Fibroblast of lung (primary cell): ENCODE results near the gene RIF1. TPM values are rescaled to one million over a fixed set of nuclear protein-coding genes. Genes with fewer than 3 reads are reported as not detected.

ENCODE experiments used
- DNase-seq, 2 donors: peaks; one replicate each; pipeline versions ENCODE4 v3.0.0 to v3.0.0-alpha.2; 2010; ENCODE audit warnings: low read depth in 2 of 2
- H2AFZ ChIP-seq: 2 replicates; pipeline ENCODE4 v1.5.1; 2012; ENCODE audit warnings: low read length, control low read depth, inconsistent platforms
- H3K27ac ChIP-seq: 2 replicates; pipeline ENCODE4 v1.5.1; 2011; ENCODE audit warnings: low read length, control low read depth; ENCODE audit not compliant: insufficient read depth
- H3K27me3 ChIP-seq: 2 replicates; pipeline ENCODE4 v1.5.1; 2011; ENCODE audit warnings: mild to moderate bottlenecking, low read length; ENCODE audit not compliant: control insufficient read depth, insufficient read depth
- H3K36me3 ChIP-seq: 2 replicates; pipeline ENCODE4 v1.5.1; 2011; ENCODE audit warnings: low read length; ENCODE audit not compliant: control insufficient read depth, insufficient read depth
- H3K4me1 ChIP-seq: 2 replicates; pipeline ENCODE4 v1.5.1; 2011; ENCODE audit warnings: low read length; ENCODE audit not compliant: control insufficient read depth, insufficient read depth; ENCODE audit errors: extremely low read depth
- H3K4me2 ChIP-seq: 2 replicates; pipeline ENCODE4 v1.5.1; 2011; ENCODE audit warnings: low read length, control low read depth; ENCODE audit not compliant: insufficient read depth; ENCODE audit errors: extremely low read depth
- H3K4me3 ChIP-seq, 4 experiments: fragments of 200-600 bp in 1 of 4; sonication (generic) in 1 of 4; replicated peaks in 1 of 4; 2 replicates each; pipeline ENCODE4 v1.5.1; 2011 to 2016; ENCODE audit warnings: low read length in 4 of 4, low read depth in 3 of 4, mild to moderate bottlenecking in 3 of 4, control low read depth in 2 of 4, inconsistent platforms in 1 of 4, mixed read lengths in 1 of 4; ENCODE audit not compliant: insufficient read depth in 1 of 4; ENCODE audit errors: control extremely low read depth in 1 of 4
- H3K79me2 ChIP-seq: 2 replicates; pipeline ENCODE4 v1.5.1; 2012; ENCODE audit warnings: mild to moderate bottlenecking, low read length, inconsistent platforms; ENCODE audit not compliant: control insufficient read depth, insufficient read depth
- H3K9ac ChIP-seq: 2 replicates; pipeline ENCODE4 v1.5.1; 2011; ENCODE audit warnings: mild to moderate bottlenecking, low read length, control low read depth; ENCODE audit not compliant: insufficient read depth
- H3K9me3 ChIP-seq: 2 replicates; pipeline ENCODE4 v1.5.1; 2012; ENCODE audit warnings: low read depth, low read length; ENCODE audit not compliant: control insufficient read depth, insufficient read depth
- H4K20me1 ChIP-seq: 2 replicates; pipeline ENCODE4 v1.5.1; 2011; ENCODE audit warnings: low read length; ENCODE audit not compliant: control insufficient read depth, insufficient read depth; ENCODE audit errors: extremely low read depth
- EZH2 ChIP-seq: IDR thresholded peaks from 2 replicates; pipeline ENCODE4 v1.5.1; 2012; ENCODE audit warnings: low read length, control low read depth, mild to moderate bottlenecking; ENCODE audit errors: missing control alignments
- polyA plus RNA-seq, 2 donors: library from polyadenylated mRNA; depleted of rRNA in 1 of 2; stranded (reverse) in 1 of 2; unstranded in 1 of 2; fragments of >200 nt; gene quantifications; 2 replicates each; pipeline ENCODE4 v1.2.1, GENCODE V29; 2011 to 2012; ENCODE audit warnings: missing spikeins in 1 of 2
- total RNA-seq: library from RNA; depleted of rRNA; stranded (reverse); fragments of >200 nt; gene quantifications from 2 replicates; pipeline ENCODE4 v1.2.1, GENCODE V29; 2014
- TF ChIP-seq, protein P1 (sequence below), 2 donors: IDR thresholded peaks in 1 of 2; conservative IDR thresholded peaks in 1 of 2; 1 replicate in 1 of 2; 2 replicates in 1 of 2; pipeline ENCODE4 v1.5.1; 2011 to 2012; ENCODE audit warnings: low read length in 2 of 2, control low read depth in 1 of 2, inconsistent platforms in 1 of 2, low read depth in 1 of 2, mild to moderate bottlenecking in 1 of 2

The RIF1 gene
- total and polyA plus RNA-seq, 2 donors (not counting 1 experiment from before 2014, with no cell fraction given) = 14.8 to 36.5 TPM

GRCh38 chr2:151481744-151482143 is 72.0 kb downstream of the RIF1 start:
- Histone ChIP-seq H3K9me3 (no peaks in the 10 kb centered on the region), H3K27ac (no peak overlapping the region), H3K4me2 (no peak overlapping the region), H2AFZ (no peak overlapping the region), H3K36me3 (peaks cover 2% of the 10 kb centered on the region), H3K9ac (no peak overlapping the region), H3K79me2 (no peaks in the 10 kb centered on the region), H4K20me1 (no peaks in the 10 kb centered on the region), H3K27me3 (no peaks in the 10 kb centered on the region), H3K4me3 (no peak overlapping the region), H3K4me1 (no peaks in the 10 kb centered on the region)
- TF ChIP-seq EZH2 = no peak
- TF ChIP-seq, protein P1, sequence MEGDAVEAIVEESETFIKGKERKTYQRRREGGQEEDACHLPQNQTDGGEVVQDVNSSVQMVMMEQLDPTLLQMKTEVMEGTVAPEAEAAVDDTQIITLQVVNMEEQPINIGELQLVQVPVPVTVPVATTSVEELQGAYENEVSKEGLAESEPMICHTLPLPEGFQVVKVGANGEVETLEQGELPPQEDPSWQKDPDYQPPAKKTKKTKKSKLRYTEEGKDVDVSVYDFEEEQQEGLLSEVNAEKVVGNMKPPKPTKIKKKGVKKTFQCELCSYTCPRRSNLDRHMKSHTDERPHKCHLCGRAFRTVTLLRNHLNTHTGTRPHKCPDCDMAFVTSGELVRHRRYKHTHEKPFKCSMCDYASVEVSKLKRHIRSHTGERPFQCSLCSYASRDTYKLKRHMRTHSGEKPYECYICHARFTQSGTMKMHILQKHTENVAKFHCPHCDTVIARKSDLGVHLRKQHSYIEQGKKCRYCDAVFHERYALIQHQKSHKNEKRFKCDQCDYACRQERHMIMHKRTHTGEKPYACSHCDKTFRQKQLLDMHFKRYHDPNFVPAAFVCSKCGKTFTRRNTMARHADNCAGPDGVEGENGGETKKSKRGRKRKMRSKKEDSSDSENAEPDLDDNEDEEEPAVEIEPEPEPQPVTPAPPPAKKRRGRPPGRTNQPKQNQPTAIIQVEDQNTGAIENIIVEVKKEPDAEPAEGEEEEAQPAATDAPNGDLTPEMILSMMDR (conservative IDR thresholded peaks at IDR 0.05 in 1 of 2, IDR thresholded peaks at IDR 0.05 in 1 of 2; ENCODE audit: low read depth in 1 of 2, low read length in 2 of 2) = no peak
- DNase-seq = no peak

DNA sequence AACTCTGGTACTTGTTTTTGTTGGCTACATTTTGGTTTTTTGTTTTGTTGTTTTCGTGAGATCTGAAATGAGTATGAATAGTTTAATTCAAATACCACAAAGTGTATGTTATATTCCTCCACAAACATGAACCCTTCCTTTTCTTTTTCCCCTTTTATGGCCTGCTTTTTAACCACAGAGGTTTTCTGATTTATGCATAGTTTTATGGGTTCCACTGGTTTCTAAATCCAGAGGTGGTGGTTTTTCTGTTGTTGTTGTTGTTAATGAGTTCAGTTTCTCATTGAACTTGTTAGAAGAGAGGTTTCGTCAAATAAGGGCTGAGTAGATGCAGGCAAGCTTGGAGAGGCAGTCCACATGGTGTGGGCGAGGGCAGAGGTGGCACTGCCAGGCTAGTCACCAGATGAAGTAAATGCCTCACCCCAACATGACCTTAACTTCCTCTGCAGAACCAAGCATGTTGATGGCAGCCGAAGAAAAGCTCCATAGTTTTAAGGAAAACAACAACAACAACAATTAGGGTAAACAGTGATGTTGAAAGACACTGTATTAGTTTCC is 72.5 kb downstream of the RIF1 start:
- Histone ChIP-seq H3K79me2 (no peaks in the 10 kb centered on the region), H3K4me3 (no peak overlapping the region), H3K9me3 (no peaks in the 10 kb centered on the region), H3K36me3 (peaks cover 2% of the 10 kb centered on the region), H3K9ac (no peak overlapping the region), H3K27me3 (no peaks in the 10 kb centered on the region), H3K4me2 (no peak overlapping the region), H2AFZ (no peak overlapping the region), H3K4me1 (no peaks in the 10 kb centered on the region), H4K20me1 (no peaks in the 10 kb centered on the region), H3K27ac (no peak overlapping the region)
- no peak for DNase-seq
- no peak for TF ChIP-seq EZH2
- TF ChIP-seq, protein P1 (conservative IDR thresholded peaks at IDR 0.05 in 1 of 2, IDR thresholded peaks at IDR 0.05 in 1 of 2; ENCODE audit: low read depth in 1 of 2, low read length in 2 of 2) = no peak

GRCh38 chr2:151483546-151483945 is 73.8 kb downstream of the RIF1 start:
- Histone ChIP-seq H3K36me3 (peaks cover 2% of the 10 kb centered on the region), H3K27me3 (no peaks in the 10 kb centered on the region), H2AFZ (no peak overlapping the region), H3K27ac (no peak overlapping the region), H3K4me3 (no peak overlapping the region), H3K9me3 (no peaks in the 10 kb centered on the region), H3K9ac (no peak overlapping the region), H4K20me1 (no peaks in the 10 kb centered on the region), H3K79me2 (no peaks in the 10 kb centered on the region), H3K4me2 (no peak overlapping the region), H3K4me1 (no peaks in the 10 kb centered on the region)
- TF ChIP-seq, protein P1 (conservative IDR thresholded peaks at IDR 0.05 in 1 of 2, IDR thresholded peaks at IDR 0.05 in 1 of 2; ENCODE audit: low read depth in 1 of 2, low read length in 2 of 2) = no peak
- no peak for TF ChIP-seq EZH2
- DNase-seq = no peak
